ENCODE results near the gene AMOTL2.

Gene AMOTL2

GRCh38 chr3:134350861-134351311 is 23.4 kb downstream of the AMOTL2 start:
- no peak for DNase-seq

GRCh38 chr3:134350266-134350665 is 24.0 kb downstream of the AMOTL2 start:
- DNase-seq = no peak

- DNase-seq = no peak
Measured at GRCh38 chr3:134348524-134348923, 25.7 kb downstream of the AMOTL2 start.

- DNase-seq = no peak
Measured at GRCh38 chr3:134347551-134347950, 26.7 kb downstream of the AMOTL2 start.

- DNase-seq = no peak
Measured at GRCh38 chr3:134346744-134347143, 27.5 kb downstream of the AMOTL2 start.

- no peak for DNase-seq
Measured at GRCh38 chr3:134345202-134345601, 29.0 kb downstream of the AMOTL2 start.

GRCh38 chr3:134344560-134344959 is 29.7 kb downstream of the AMOTL2 start:
- DNase-seq = no peak

- DNase-seq = no peak
Measured at GRCh38 chr3:134342259-134342658, 32.0 kb downstream of the AMOTL2 start.

GRCh38 chr3:134341389-134341788 is 32.9 kb downstream of the AMOTL2 start:
- no peak for DNase-seq

- DNase-seq = no peak
Measured at GRCh38 chr3:134340982-134341365, 33.3 kb downstream of the AMOTL2 start.

GRCh38 chr3:134340362-134340981 is 33.8 kb downstream of the AMOTL2 start:
- DNase-seq = no peak

GRCh38 chr3:134339913-134340312 is 34.3 kb downstream of the AMOTL2 start:
- no peak for DNase-seq

GRCh38 chr3:134339331-134339730 is 34.9 kb downstream of the AMOTL2 start:
- DNase-seq = no peak

GRCh38 chr3:134338516-134339261 is 35.6 kb downstream of the AMOTL2 start:
- no peak for DNase-seq

GRCh38 chr3:134338201-134338512 is 36.1 kb downstream of the AMOTL2 start:
- DNase-seq = no peak

- DNase-seq = no peak
Measured at GRCh38 chr3:134337511-134338200, 36.6 kb downstream of the AMOTL2 start.

- no peak for DNase-seq
Measured at GRCh38 chr3:134337071-134337482, 37.2 kb downstream of the AMOTL2 start.

- no peak for DNase-seq
Measured at GRCh38 chr3:134336587-134336986, 37.7 kb downstream of the AMOTL2 start.

- no peak for DNase-seq
Measured at GRCh38 chr3:134334901-134335280, 39.4 kb downstream of the AMOTL2 start.

- DNase-seq = no peak
Measured at GRCh38 chr3:134334231-134334900, 39.9 kb downstream of the AMOTL2 start.

GRCh38 chr3:134333522-134334181 is 40.6 kb downstream of the AMOTL2 start:
- no peak for DNase-seq

- DNase-seq = no peak
Measured at GRCh38 chr3:134332344-134332743, 41.9 kb downstream of the AMOTL2 start.

GRCh38 chr3:134331811-134332199 is 42.4 kb downstream of the AMOTL2 start:
- no peak for DNase-seq
